Stomach (tissue), 9 donors: ENCODE data around the gene MICAL2. TPM values are rescaled to one million over a fixed set of nuclear protein-coding genes. Genes with fewer than 3 reads are reported as not detected.

Experiments
- DNase-seq, 2 donors: peaks; one replicate each; pipeline versions ENCODE4 v3.0.0 to v3.0.0-alpha.2; 2013 to 2019
- H3K27ac ChIP-seq, 5 donors: fragments of 200-600 bp in 4 of 5; sonication (generic) in 4 of 5; one replicate each; pipeline ENCODE4 v1.5.1; 2013 to 2019; ENCODE audit warnings: mild to moderate bottlenecking in 1 of 5, moderate library complexity in 1 of 5
- H3K27me3 ChIP-seq, 3 donors: fragments of 200-600 bp; sonication (generic); one replicate each; pipeline ENCODE4 v1.5.1; 2017 to 2019; ENCODE audit warnings: mixed run types in 1 of 3
- H3K36me3 ChIP-seq, 4 donors: fragments of 200-600 bp; sonication (generic); 1 replicate in 3 of 4; 2 replicates in 1 of 4; pipeline ENCODE4 v1.5.1; 2016 to 2019
- H3K4me1 ChIP-seq, 4 donors: fragments of 200-600 bp; sonication (generic); one replicate each; pipeline ENCODE4 v1.5.1; 2016 to 2019
- H3K4me3 ChIP-seq, 4 donors: fragments of 200-600 bp; sonication (generic) in 3 of 4; one replicate each; pipeline ENCODE4 v1.5.1; 2016 to 2019; ENCODE audit warnings: mild to moderate bottlenecking in 1 of 4
- H3K9me3 ChIP-seq, 4 donors: fragments of 200-600 bp; sonication (generic); one replicate each; pipeline ENCODE4 v1.5.1; 2016 to 2019
- EP300 ChIP-seq: sonication (generic); formaldehyde crosslinking; IDR thresholded peaks from one replicate; pipeline ENCODE4 v1.6.1; 2017; ENCODE audit warnings: antibody characterized with exemption
- POLR2A ChIP-seq, 4 donors: fragments of 450-650 bp; IDR thresholded peaks; one replicate each; pipeline ENCODE4 v1.6.1; 2016; ENCODE audit warnings: antibody characterized with exemption in 4 of 4, control low read depth in 2 of 4, mild to moderate bottlenecking in 1 of 4, moderate library complexity in 1 of 4
- POLR2AphosphoS5 ChIP-seq, 3 donors: sonication (generic); formaldehyde crosslinking; IDR thresholded peaks; one replicate each; pipeline ENCODE4 v1.6.1; 2016; ENCODE audit warnings: antibody characterized with exemption in 3 of 3
- WGBS, 5 donors: extraction: QIAGEN DNeasy Blood & Tissue Kit in 3 of 5; methylation state at CpG; one replicate each; pipeline versions ENCODE4 v1.1.5 to v1.1.7; 2013 to 2018; 5-methylcytosine and 5-hydroxymethylcytosine counted together
- intact Hi-C: fragments of 100-400 bp; cut with DNase I; formaldehyde crosslinking; loops from one replicate; pipeline ENCODE4 v1.15.1; 2023; ENCODE audit warnings: low total_unique reads
- polyA plus RNA-seq, 3 donors: library from polyadenylated mRNA; stranded (reverse); fragments of 200-250 nt; gene quantifications; one replicate each; pipeline ENCODE4 v1.2.3, GENCODE V29; 2013
- total RNA-seq, 5 donors: library from RNA; depleted of rRNA; stranded (reverse); fragments of >200 nt; gene quantifications; one replicate each; pipeline versions ENCODE4 v1.1.0 to v1.2.3, GENCODE V29; 2014 to 2016
- TF ChIP-seq, protein P1 (sequence below), 7 experiments: fragments of 450-650 bp in 4 of 7; fragments of 200-600 bp in 3 of 7; sonication (generic) in 3 of 7; IDR thresholded peaks; one replicate each; pipeline ENCODE4 v1.5.1; 2016 to 2019; ENCODE audit warnings: antibody characterized with exemption in 7 of 7, control low read depth in 2 of 7, mild to moderate bottlenecking in 1 of 7
- donor health status: healthy with polysubstance abuse.
- donor health status: Bipolar disorder and iron deficiency.
- donor health status: healthy.

MICAL2 gene
- total and polyA plus RNA-seq, 8 donors, result 11.2 to 165 (median 83.3) TPM

- WGBS, 5 donors, result 81 to 90% (median 85%) methylated on average over 5 of the region's 5 CpGs
- H3K27ac ChIP-seq, result no peak overlapping the region
- TF ChIP-seq EP300, result no peak
- TF ChIP-seq POLR2AphosphoS5 (IDR thresholded peaks at IDR 0.05), result no peak
- TF ChIP-seq POLR2A (IDR thresholded peaks at IDR 0.05), result no peak
- TF ChIP-seq, protein P1, sequence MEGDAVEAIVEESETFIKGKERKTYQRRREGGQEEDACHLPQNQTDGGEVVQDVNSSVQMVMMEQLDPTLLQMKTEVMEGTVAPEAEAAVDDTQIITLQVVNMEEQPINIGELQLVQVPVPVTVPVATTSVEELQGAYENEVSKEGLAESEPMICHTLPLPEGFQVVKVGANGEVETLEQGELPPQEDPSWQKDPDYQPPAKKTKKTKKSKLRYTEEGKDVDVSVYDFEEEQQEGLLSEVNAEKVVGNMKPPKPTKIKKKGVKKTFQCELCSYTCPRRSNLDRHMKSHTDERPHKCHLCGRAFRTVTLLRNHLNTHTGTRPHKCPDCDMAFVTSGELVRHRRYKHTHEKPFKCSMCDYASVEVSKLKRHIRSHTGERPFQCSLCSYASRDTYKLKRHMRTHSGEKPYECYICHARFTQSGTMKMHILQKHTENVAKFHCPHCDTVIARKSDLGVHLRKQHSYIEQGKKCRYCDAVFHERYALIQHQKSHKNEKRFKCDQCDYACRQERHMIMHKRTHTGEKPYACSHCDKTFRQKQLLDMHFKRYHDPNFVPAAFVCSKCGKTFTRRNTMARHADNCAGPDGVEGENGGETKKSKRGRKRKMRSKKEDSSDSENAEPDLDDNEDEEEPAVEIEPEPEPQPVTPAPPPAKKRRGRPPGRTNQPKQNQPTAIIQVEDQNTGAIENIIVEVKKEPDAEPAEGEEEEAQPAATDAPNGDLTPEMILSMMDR (IDR thresholded peaks at IDR 0.05), result no peak
- no peaks in the 10 kb centered on the region for H3K36me3 ChIP-seq
- intact Hi-C loops, result loop anchor here (10.0 kb wide), 1 partner anchor 109 kb away; no protein-coding TSS in a partner anchor
- H3K4me3 ChIP-seq, result no peak overlapping the region
- peaks cover 7 to 29% (median 21%) of the 10 kb centered on the region in 4 donors for H3K4me1 ChIP-seq
- H3K9me3 ChIP-seq, result no peaks in the 10 kb centered on the region
- no peaks in the 10 kb centered on the region for H3K27me3 ChIP-seq
- no peak for DNase-seq
Observed at GRCh38 chr11:12106101-12106500, 4.3 kb upstream of the MICAL2 start.

- no peaks in the 10 kb centered on the region for H3K36me3 ChIP-seq
- DNase-seq, result no peak
- H3K27ac ChIP-seq, result no peak overlapping the region
- H3K9me3 ChIP-seq, result no peaks in the 10 kb centered on the region
- H3K4me1 ChIP-seq, result peaks cover 8 to 29% (median 22%) of the 10 kb centered on the region in 4 donors
- no peak overlapping the region for H3K4me3 ChIP-seq
- intact Hi-C loops, result loop anchor here (10.0 kb wide), 1 partner anchor 108 kb away; no protein-coding TSS in a partner anchor
- WGBS, 5 donors, result 58 to 83% (median 72%) methylated on average over 5 of the region's 5 CpGs
- no peaks in the 10 kb centered on the region for H3K27me3 ChIP-seq
- TF ChIP-seq, protein P1 (IDR thresholded peaks at IDR 0.05), result no peak
- TF ChIP-seq POLR2A (IDR thresholded peaks at IDR 0.05) (no peak), POLR2AphosphoS5 (IDR thresholded peaks at IDR 0.05) (no peak), EP300 (no peak)
Observed at GRCh38 chr11:12106501-12106900, 3.9 kb upstream of the MICAL2 start.

DNA sequence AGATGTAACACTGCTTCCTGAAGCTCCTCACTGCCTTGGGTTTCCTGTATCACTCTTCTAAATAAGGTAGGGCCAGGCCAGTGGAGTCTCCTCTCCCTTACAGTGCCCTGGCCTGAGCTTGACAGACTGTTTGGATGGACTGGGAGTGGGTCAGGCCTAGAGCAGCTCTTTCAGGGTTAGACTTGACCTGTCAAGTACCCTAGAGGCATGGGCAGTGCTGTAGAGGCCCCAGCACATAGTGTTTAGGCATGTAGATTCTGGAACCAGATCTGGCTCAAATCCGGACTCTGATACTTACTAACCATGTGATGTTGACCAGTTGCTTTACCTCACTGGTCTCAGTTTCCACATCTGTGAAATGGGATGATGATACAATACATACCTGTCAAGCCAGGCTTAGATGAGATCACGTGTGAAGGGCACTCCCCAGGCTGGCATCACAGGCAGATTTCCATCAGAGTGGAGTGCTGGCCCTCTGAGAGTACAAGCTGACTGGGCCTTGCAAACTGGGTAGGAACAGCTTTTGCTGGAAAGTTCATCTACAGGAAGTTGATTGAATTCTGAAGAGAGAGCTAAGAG, 1.4 kb upstream of the MICAL2 start:
- DNase-seq, result no peak
- H3K27ac ChIP-seq, result peak overlapping the region in 1 of 5 donors; percentile 95
- H3K9me3 ChIP-seq, result no peaks in the 10 kb centered on the region
- intact Hi-C loops, result loop anchor here (10.0 kb wide), 1 partner anchor 106 kb away; no protein-coding TSS in a partner anchor
- peaks cover 21 to 41% (median 36%) of the 10 kb centered on the region in 4 donors for H3K4me1 ChIP-seq
- no peaks in the 10 kb centered on the region for H3K36me3 ChIP-seq
- no peaks in the 10 kb centered on the region for H3K27me3 ChIP-seq
- H3K4me3 ChIP-seq, result no peak overlapping the region
- WGBS, 5 donors, result 86 to 97% (median 94%) methylated on average over 2 of the region's 2 CpGs
- TF ChIP-seq POLR2A (IDR thresholded peaks at IDR 0.05) (no peak), EP300 (no peak), POLR2AphosphoS5 (IDR thresholded peaks at IDR 0.05) (no peak)
- TF ChIP-seq, protein P1 (IDR thresholded peaks at IDR 0.05), result no peak

- no peak for DNase-seq
- H3K27ac ChIP-seq, result peak overlapping the region; percentile 85 to 97 (median 93)
- intact Hi-C loops, result loop anchor here (10.0 kb wide), 1 partner anchor 105 kb away; no protein-coding TSS in a partner anchor
- TF ChIP-seq POLR2A (IDR thresholded peaks at IDR 0.05), result no peak
- TF ChIP-seq POLR2AphosphoS5 (IDR thresholded peaks at IDR 0.05), result no peak
- TF ChIP-seq, protein P1 (IDR thresholded peaks at IDR 0.05), result no peak
- no peak for TF ChIP-seq EP300
- H3K9me3 ChIP-seq, result no peaks in the 10 kb centered on the region
- peaks cover 21 to 49% (median 39%) of the 10 kb centered on the region in 4 donors for H3K4me1 ChIP-seq
- WGBS, 5 donors, result 25 to 30% (median 27%) methylated on average over 7 of the region's 7 CpGs
- H3K4me3 ChIP-seq, result peak overlapping the region; percentile 79 to 91 (median 86)
- H3K27me3 ChIP-seq, result no peaks in the 10 kb centered on the region
- H3K36me3 ChIP-seq, result no peaks in the 10 kb centered on the region
Observed at GRCh38 chr11:12109591-12110196, 696 bp upstream of the MICAL2 start.
